Measurements from ENCODE around the gene ZNF652. TPM values are rescaled to one million over a fixed set of nuclear protein-coding genes. Genes with fewer than 3 reads are reported as not detected.
"Not testable (repeated sequence)": the region's sequence is repeated elsewhere in the genome, so short reads cannot be mapped to it uniquely, and the experiment has no call there.

ZNF652 gene
- polyA plus RNA-seq, 3 donors, result 23.7 to 25.2 (median 25.1) TPM

DNA sequence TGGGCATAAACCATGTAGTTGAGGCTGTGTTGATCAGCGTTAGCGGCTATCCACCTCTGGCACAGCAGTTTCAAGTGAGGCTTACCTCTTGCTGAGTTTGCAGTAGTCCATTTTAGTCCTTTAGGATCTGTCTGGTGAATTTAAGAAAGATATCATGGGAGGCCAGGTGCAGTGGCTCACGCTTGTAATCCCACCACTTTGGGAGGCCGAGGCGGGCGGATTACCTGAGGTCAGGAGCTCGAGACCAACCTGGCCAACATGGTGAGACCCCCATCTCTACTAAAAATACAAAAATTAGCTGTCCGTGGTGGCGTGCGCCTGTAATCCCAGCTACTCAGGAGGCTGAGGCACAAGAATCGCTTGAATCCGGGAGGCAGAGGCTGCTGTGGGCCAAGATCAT, 86.1 kb downstream of the ZNF652 start:
- DNase-seq (ENCODE audit: low read depth in 3 of 3, low spot score in 2 of 3), result not testable (repeated sequence)

DNA sequence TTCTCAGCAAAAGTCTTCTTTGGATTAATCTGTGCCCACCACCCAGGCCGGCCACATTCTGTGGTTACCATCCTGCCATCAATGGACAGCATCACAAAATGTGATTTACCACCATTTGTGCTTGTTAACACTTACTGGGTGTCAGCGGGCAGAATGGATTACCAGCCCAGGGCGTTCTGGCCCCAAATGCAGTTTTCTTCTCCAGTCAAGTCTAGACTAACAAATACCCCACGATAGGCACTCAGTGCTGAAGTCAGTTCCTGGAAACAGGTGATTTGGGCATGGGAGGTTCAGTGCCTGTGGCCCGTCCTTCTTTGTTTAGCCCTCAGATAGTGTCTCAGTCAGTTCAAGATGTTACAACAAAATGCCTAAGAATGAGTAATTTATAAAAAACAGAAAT, 92.7 kb downstream of the ZNF652 start:
- DNase-seq (ENCODE audit: low read depth in 3 of 3, low spot score in 2 of 3), result no peak

DNA sequence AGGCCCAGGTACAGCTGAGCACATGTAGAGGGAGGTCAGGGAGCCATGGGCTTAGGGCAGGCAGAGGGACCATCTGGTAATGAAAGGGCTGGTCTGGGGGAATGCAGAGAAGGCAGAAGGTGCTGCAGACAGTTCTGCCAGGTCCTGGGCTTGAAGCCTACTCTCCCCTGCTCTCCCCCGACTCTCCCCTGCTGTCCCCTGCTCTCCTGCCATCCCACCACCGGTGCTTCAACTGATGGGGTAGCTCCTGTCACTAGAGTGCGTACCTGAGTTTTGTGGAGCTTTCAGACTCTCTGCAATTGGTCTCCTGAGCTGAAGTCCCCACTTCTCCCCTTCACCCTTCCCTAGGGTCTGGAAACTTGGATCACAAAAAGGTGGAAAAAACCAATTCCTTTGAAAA, 94.1 kb downstream of the ZNF652 start:
- DNase-seq (ENCODE audit: low read depth in 3 of 3, low spot score in 2 of 3), result no peak

DNA sequence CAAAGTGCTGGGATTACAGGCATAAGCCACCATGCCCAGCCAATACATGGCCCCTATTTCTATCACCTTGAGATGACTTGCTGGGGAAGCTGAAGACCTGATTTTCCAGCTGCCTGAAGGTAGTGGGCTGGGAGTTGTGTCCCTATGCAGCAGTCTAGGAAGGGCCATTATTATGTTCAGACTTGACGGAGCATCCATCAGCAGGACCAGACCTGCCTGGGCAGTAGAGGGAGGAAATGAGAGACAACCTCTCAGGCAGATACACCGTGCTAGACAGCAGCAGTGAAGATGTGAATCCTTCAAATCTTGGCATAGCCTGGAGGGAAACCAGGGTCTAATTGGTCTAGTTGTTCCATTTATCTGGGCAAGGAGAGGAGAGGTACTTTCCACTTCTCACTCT, 95.8 kb downstream of the ZNF652 start:
- no peak for DNase-seq (ENCODE audit: low read depth in 3 of 3, low spot score in 2 of 3)

DNA sequence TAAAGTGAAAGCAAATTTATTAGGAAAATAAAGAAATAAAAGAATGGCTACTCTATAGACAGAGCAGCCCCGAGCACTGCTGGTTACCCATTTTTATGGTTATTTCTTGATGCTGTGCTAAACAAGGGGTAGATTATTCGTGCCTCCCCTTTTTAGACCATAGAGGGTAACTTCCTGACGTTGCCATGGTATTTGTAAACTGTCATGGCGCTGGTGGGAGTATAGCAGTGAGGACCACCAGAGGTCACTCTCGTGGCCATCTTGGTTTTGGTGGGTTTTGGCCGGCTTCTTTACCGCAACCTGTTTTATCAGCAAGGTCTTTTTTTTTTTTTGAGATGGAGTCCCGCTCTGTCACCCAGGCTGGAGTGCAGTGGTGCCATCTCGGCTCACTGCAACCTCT, 100.5 kb downstream of the ZNF652 start:
- DNase-seq (ENCODE audit: low read depth in 3 of 3, low spot score in 2 of 3), result not testable (repeated sequence)

DNA sequence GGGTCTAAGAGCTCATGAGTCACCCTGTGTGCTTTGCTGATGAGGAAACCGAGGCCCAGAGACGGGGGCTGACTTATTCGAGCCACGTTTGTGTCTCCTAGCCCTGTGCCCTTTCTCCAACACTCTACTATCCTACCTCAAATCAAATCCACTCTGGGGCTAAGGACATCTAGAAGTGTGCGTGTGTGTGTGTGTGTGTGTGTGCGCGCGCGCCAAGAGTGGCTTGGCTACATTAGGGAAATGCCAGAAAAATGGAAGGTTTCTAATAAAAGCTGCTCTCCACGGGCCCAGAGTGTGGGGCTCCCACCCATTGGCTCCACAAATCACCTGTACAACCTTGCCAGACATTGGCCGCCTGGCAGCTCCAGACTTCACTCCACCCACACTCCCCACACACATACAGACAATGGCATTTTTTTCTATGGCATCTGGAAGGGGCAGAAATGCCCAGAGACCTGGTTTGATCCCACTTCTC, 101.2 kb downstream of the ZNF652 start:
- no peak for DNase-seq (ENCODE audit: low read depth in 3 of 3, low spot score in 2 of 3)

DNA sequence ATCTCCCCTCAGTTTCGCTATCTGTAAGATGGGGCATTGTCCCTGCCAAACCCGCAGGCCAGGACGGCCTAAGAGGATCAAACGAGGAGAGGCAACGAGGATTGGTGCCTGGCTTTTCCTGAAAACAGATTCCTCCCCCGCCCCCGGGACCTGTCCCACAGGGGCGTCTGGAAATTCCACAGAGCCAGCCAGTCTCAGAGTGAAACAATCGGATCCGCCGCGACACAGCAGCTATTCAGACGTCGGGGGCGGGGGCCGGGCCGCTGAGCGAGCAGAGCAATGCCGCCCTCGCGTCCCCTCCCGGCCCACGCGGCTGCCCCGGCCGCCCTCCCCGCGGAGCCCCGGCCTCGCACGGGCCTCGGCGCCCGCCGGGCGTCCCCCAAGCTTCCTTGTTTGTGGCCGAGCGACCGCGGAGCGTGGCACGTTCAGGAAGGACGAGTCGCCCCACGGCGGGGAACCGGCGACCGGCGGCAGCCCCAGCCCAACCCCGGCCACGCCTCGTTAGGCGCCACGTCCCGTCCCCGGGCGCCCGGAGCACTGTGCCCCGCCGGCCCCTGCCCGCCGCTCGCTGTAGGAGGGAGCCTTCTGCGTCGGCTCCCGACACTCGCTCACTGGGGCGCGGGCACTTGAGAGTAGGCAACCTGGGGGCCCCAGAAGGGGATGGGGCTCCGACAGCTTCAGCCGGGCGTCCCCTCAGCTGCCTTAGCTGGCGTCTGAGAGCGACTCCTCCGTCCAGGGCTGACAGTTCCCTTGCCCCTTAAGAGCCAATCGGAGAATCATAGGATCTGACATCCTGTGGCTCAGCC, 101.8 kb downstream of the ZNF652 start:
- DNase-seq (ENCODE audit: low read depth in 3 of 3, low spot score in 2 of 3), result no peak

DNA sequence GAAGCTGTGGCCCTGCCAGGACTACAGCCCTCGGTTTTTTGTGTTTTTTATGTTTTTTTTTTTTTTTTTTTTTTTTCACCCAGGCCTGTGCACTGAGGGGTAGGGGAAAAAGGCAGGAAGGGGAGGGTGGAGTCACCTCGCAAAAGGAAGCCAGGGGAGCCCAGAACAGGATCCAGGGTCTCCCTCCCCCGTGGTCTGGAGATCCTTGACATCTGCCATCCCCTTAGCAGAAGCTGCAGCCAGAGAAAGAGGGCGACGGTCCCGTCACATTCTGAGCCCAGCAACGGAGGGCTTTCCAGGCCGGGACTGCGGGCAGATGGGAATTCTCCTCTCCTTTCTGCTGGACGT, 102.4 kb downstream of the ZNF652 start:
- DNase-seq (ENCODE audit: low read depth in 3 of 3, low spot score in 2 of 3), result no peak

DNA sequence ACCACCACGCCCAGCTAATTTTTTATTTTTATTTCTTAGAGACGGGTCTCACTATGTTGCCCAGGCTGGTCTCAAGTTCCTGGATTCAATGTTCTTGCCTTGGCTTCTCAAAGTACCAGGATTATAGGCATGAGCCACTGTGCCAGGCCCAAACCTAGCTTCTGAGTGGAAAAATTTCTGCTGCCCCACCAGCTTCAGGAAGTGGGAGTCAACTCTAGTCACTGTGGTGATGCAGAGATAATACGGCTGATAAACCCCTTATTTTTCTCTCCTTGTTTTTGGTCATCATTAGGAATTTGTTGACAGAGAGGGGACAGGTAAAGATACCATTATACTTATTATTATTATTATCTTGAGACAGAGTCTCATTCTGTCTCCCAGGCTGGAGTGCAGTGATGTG, 103.7 kb downstream of the ZNF652 start:
- no peak for DNase-seq (ENCODE audit: low read depth in 3 of 3, low spot score in 2 of 3)

DNA sequence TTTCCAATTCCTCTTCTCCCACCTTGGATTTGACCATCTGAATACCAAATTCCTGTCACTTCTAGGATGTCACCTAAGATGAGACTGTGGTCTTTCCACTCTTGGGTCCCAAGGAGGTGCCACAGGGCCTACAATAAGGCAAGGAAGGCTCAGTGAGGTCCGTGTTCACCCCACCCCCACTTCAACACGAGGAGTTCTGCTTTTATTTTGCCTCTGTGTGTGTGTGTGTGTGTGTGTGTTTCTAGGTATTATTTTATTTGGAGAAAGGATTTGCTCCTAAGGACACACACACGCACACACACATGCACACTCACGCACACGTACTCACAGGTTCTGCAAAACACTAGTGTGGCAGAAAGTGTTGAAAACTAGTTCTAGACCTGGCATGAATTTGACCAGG, 106.9 kb downstream of the ZNF652 start:
- no peak for DNase-seq (ENCODE audit: low read depth in 3 of 3, low spot score in 2 of 3)

DNA sequence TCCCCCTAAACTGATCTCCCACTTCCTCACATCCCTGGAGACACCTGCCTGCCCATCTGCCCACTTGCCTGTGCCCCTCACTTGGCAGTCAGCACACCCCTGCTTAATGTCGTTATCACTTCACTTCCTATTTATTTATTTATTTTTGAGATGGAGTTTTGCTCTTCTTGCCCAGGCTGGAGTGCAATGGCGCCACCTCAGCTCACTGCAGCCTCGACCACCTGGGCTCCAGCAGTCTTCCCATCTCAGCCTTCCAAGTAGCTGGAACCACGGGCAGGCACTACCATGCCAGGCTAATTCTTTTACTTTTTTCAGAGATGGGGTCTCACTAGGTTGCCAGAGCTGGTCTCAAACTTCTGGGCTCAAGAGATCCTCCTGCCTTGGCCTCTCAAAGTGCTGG, 108.0 kb downstream of the ZNF652 start:
- DNase-seq (ENCODE audit: low read depth in 3 of 3, low spot score in 2 of 3), result no peak

DNA sequence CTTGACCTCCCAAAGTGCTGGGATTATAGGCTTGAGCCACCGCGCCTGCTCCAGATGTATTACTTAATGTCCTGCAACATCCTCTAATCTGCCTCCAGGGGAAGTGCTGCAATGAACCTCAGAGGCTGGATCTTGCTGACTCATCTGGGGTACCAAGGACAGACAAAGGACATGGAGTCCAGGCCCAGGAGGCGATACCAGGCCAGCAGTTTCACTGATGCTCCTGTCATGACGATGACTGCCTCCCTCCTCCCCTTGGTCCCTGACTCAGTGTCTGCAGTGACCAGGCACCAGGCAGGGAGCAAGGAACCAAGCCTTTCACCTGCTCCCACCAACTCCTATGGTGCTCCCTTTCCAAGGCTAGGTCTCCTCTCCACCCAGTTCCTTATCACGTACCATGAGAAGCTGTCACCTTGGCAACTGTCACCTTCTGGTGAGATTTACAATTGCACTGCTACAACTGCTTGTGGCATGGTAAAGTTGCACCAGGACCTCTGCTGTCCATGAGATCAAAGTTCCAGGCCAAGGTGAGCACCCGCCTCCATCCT, 109.8 kb downstream of the ZNF652 start:
- DNase-seq (ENCODE audit: low read depth in 3 of 3, low spot score in 2 of 3), result no peak

DNA sequence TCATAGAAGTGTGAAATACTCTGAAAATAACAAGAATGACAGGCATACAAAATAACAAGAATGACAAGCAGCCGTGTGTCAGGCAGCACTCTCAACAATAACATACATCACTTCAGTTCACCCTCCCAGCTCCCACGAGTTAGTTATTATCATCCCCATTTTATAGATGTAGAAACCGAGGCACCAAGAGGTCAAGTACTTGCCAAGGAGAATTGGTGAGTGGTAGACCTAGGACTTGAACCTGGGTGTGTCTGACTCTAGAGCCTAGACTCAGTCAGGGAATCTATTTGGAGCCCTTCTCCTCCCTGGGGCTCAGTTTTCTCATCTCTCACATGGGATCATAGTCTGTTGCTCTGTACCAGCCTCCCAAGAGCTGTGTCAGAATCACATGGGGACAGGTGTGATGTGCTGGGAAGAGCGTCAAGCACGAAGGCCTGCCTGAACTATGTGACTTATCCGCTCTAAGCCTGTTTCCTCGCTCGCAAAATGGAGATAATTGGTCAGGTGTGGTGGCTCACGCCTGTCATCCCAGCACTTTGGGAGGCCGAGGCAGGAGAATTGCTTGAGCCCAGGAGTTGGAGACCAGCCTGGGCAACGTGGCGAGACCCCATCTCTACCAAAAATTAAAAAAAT, 112.0 kb downstream of the ZNF652 start:
- no peak for DNase-seq (ENCODE audit: low read depth in 3 of 3, low spot score in 2 of 3)

DNA sequence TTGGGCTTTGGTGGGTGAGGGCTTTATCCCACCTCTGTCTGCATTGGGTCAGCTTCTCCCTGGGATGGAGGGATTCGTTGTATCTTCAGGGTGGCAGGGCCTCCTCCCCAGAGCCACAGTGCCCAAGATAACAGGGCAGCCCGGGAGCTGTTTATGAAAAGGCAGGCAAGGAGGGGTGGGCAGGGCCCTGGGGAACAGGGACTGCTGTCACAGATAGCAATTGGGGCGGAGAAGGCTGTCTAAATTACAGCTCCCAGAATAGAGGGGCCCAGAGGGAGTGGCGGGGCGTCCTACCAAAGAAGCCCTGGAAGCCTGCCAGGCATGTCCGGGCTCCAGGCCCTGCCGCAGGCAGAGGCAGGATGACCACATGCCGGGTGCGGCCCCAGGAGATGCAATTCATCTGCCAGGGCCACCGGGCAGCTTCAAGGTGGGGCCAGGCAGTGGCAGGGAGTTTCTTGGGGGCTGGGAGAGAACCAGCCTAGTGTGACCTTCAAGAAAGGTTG, 112.7 kb downstream of the ZNF652 start:
- no peak for DNase-seq (ENCODE audit: low read depth in 3 of 3, low spot score in 2 of 3)

DNA sequence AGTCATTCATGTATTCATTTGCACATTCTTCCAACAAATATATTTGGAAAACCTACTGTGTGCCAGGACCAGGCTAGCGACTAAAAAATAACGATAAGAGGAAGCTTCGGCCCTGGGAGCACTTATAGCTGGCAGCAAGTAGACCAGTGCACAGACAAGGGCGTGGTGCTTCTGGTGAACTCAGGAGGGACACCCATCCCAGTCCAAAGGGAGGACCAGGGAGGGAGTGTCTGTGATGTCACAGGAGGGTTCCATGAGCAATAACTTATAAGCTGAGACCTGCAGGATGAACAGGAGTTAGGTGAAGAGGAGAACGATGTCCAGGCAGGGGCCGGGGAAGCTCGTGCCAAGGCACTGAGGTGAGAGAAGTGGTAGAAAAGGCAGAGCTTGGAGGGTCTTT, 114.1 kb downstream of the ZNF652 start:
- DNase-seq (ENCODE audit: low read depth in 3 of 3, low spot score in 2 of 3), result no peak

DNA sequence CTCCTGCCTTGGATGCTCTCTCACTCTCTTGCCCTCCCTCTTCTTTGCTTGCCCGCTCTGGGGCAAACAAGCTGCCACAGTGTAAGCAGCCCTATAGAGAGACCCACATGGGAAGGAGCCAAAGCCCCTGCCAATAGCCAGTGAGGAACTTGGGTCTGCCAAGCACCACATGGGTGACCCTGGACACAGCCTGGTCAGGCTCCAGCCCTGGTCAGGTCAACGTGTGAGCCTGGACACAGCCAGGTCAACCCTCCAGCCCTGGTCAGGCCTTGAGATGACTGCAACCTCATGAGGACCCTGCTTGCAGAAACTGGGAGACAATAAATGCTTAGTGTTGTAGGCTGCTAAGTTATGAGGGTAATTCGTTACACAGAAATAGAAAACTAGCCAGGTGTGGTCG, 117.2 kb downstream of the ZNF652 start:
- DNase-seq (ENCODE audit: low read depth in 3 of 3, low spot score in 2 of 3), result no peak

Other genes with a start within 250 kb of the ZNF652 start
- 1 to 10 TPM in 1 of 3 donors, under 1 TPM in 2; 0.50 to 1.9 (median 0.79) TPM for gene B4GALNT2, start 229.5 kb downstream of the ZNF652 start, polyA plus RNA-seq (ENCODE audit: insufficient read length in 3 of 3)
- gene GNGT2, start 151.7 kb downstream of the ZNF652 start, polyA plus RNA-seq (ENCODE audit: insufficient read length in 3 of 3), result 1 to 10 TPM; 1.1 to 2.2 (median 1.7) TPM
- 1 to 10 TPM; 4.2 to 5.8 (median 4.7) TPM for gene ABI3, start 151.5 kb downstream of the ZNF652 start, polyA plus RNA-seq (ENCODE audit: insufficient read length in 3 of 3)
- gene PHOSPHO1, start 131.5 kb downstream of the ZNF652 start, polyA plus RNA-seq (ENCODE audit: insufficient read length in 3 of 3), result 1 to 10 TPM; 1.5 to 1.7 (median 1.7) TPM
- 100 to 1,000 TPM; 262 to 291 (median 269) TPM for gene PHB1, start 52.6 kb upstream of the ZNF652 start, polyA plus RNA-seq (ENCODE audit: insufficient read length in 3 of 3)
- 1 to 10 TPM; 4.3 to 4.7 (median 4.4) TPM for gene NGFR, start 133.0 kb upstream of the ZNF652 start, polyA plus RNA-seq (ENCODE audit: insufficient read length in 3 of 3)
- gene NXPH3, start 213.6 kb upstream of the ZNF652 start, polyA plus RNA-seq (ENCODE audit: insufficient read length in 3 of 3), result 1 to 10 TPM; 1.3 to 1.5 (median 1.4) TPM